Skin of body (tissue), 2 donors: ENCODE data around the gene C14orf119. TPM values are rescaled to one million over a fixed set of nuclear protein-coding genes. Genes with fewer than 3 reads are reported as not detected.
"Not testable (repeated sequence)": the region's sequence is repeated elsewhere in the genome, so short reads cannot be mapped to it uniquely, and the experiment has no call there.

Experiments
- DNase-seq: peaks from one replicate; lab custom pipeline; 2025; lab: John Stamatoyannopoulos, UW
- total RNA-seq: library from RNA; depleted of rRNA; stranded (reverse); fragments of >200 nt; gene quantifications from one replicate; pipeline ENCODE4 v1.2.3, GENCODE V29; 2014

C14orf119 gene
- total RNA-seq, 1 donor from 2014 or later: 30.8 TPM

GRCh38 chr14:23089498-23090253, 5.6 kb upstream of the C14orf119 start:
- DNase-seq: no peak

GRCh38 chr14:23090254-23090636, 5.1 kb upstream of the C14orf119 start:
- no peak for DNase-seq

- DNase-seq: no peak
These were observed 3.7 kb upstream of the C14orf119 start for GRCh38 chr14:23091294-23092225.

- no peak for DNase-seq
These were observed 2.2 kb upstream of the C14orf119 start for GRCh38 chr14:23093104-23093503.

- no peak for DNase-seq
These were observed 1.8 kb upstream of the C14orf119 start for GRCh38 chr14:23093526-23093925.

- no peak for DNase-seq
These were observed 1.2 kb upstream of the C14orf119 start for GRCh38 chr14:23093991-23094665.

GRCh38 chr14:23094666-23095195, 574 bp upstream of the C14orf119 start, which contains the start of gene ACIN1:
Gene ACIN1, minus strand, starts transcription at chr14:23095136. Its CDS starts 24 bp downstream, at chr14:23095112.
- no peak for DNase-seq

- DNase-seq: no peak
These were observed 2.5 kb downstream of the C14orf119 start for GRCh38 chr14:23097786-23098185.

- no peak for DNase-seq
These were observed 4.0 kb downstream of the C14orf119 start for GRCh38 chr14:23099212-23099861.

- DNase-seq: no peak
These were observed 6.1 kb downstream of the C14orf119 start for GRCh38 chr14:23101213-23101970.

- no peak for DNase-seq
These were observed 6.8 kb downstream of the C14orf119 start for GRCh38 chr14:23101986-23102625.

GRCh38 chr14:23102801-23103200, 7.5 kb downstream of the C14orf119 start:
- no peak for DNase-seq

- DNase-seq: no peak
These were observed 8.3 kb downstream of the C14orf119 start for GRCh38 chr14:23103581-23103980.

- DNase-seq: no peak
These were observed 8.8 kb downstream of the C14orf119 start for GRCh38 chr14:23104070-23104590.

GRCh38 chr14:23104591-23105347, 9.5 kb downstream of the C14orf119 start, which contains the start of gene CIROP:
Gene CIROP, minus strand, starts transcription at chr14:23104989. Its CDS starts 69 bp downstream, at chr14:23104920.
- DNase-seq: no peak

GRCh38 chr14:23105348-23105824, 10.1 kb downstream of the C14orf119 start:
- DNase-seq: no peak

- DNase-seq: no peak
These were observed 11.4 kb downstream of the C14orf119 start for GRCh38 chr14:23106747-23107045.

GRCh38 chr14:23107620-23108019, 12.3 kb downstream of the C14orf119 start:
- DNase-seq: not testable (repeated sequence)

- not testable (repeated sequence) for DNase-seq
These were observed 12.9 kb downstream of the C14orf119 start for GRCh38 chr14:23108169-23108568.
